HCT116 (cell line): ENCODE data around the gene IDH3G. TPM values are rescaled to one million over a fixed set of nuclear protein-coding genes. Genes with fewer than 3 reads are reported as not detected.

ENCODE experiments used
- ATAC-seq: fragments of 200-7000 bp; cut with Tn5 transposase; 2 replicates; pipeline ENCODE4 v1.9.1; 2020; ENCODE audit warnings: mild to moderate bottlenecking, moderate library complexity
- BruUV-seq: library from RNA; stranded (reverse); fragments of 400-500 nt; replicated peaks from 2 replicates; lab custom pipeline; 2021; lab: Mats Ljungman, UMichigan
- CTCF ChIA-PET: fragments of 300-600 bp; sonication (Branson Sonifier 250); formaldehyde crosslinking; loops from one replicate; lab custom pipeline; 2021; ENCODE audit warnings: antibody characterized with exemption; lab: Charles Lee
- POLR2A ChIA-PET: fragments of 300-600, 350-600 bp; sonication (Branson Sonifier 250); formaldehyde crosslinking; loops from one replicate; lab custom pipeline; 2021; ENCODE audit warnings: antibody characterized with exemption; lab: Charles Lee
- RAD21 ChIA-PET, 2 experiments: fragments of 300-600 bp; sonication (Branson Sonifier 250); formaldehyde crosslinking; loops; one replicate each; lab custom pipeline; 2023; ENCODE audit warnings: low total read pairs in 2 of 2; ENCODE audit not compliant: uncharacterized antibody in 2 of 2, unreplicated experiment in 2 of 2, low non-redundant PET in 1 of 2; lab: Charles Lee
- DNase-seq: peaks from one replicate; pipeline ENCODE4 v3.0.0-alpha.2; 2010; ENCODE audit warnings: low read depth, low spot score
- H2AFZ ChIP-seq: fragments of 200-600 bp; shearing (Covaris generic), sonication (generic); 2 replicates; pipeline ENCODE4 v1.6.1; 2017; ENCODE audit warnings: low read depth, mixed run types, mixed read lengths, antibody characterized with exemption, low read length; ENCODE audit not compliant: poor library complexity, severe bottlenecking
- H3K27ac ChIP-seq: 2 replicates; pipeline ENCODE4 v1.5.1; 2012; ENCODE audit warnings: low read depth, low read length
- H3K27me3 ChIP-seq: fragments of 200-600 bp; sonication (generic); 2 replicates; pipeline ENCODE4 v1.6.1; 2016; ENCODE audit warnings: mixed run types, low read length, mixed read lengths; ENCODE audit not compliant: insufficient read depth
- H3K36me3 ChIP-seq, 2 experiments: fragments of 200-500 bp in 1 of 2; fragments of 200-600 bp in 1 of 2; sonication (Bioruptor generic) in 1 of 2; sonication (generic) in 1 of 2; 2 replicates each; pipeline versions ENCODE4 v1.5.1 to v1.6.1; 2014 to 2016; ENCODE audit warnings: low read length in 2 of 2, inconsistent platforms in 1 of 2, mixed read lengths in 1 of 2, mixed run types in 1 of 2; ENCODE audit not compliant: insufficient read depth in 2 of 2, control insufficient read depth in 1 of 2
- H3K4me1 ChIP-seq, 2 experiments: fragments of 200-600 bp in 1 of 2; sonication (generic) in 1 of 2; 2 replicates each; pipeline versions ENCODE4 v1.5.1 to v1.6.1; 2012 to 2017; ENCODE audit warnings: low read length in 2 of 2, inconsistent platforms in 1 of 2, mild to moderate bottlenecking in 1 of 2, mixed read lengths in 1 of 2, mixed run types in 1 of 2, moderate library complexity in 1 of 2; ENCODE audit not compliant: insufficient read depth in 2 of 2, control insufficient read depth in 1 of 2
- H3K4me2 ChIP-seq: fragments of 200-600 bp; sonication (generic); 2 replicates; pipeline ENCODE4 v1.6.1; 2017; ENCODE audit warnings: mixed run types, low read length, mixed read lengths
- H3K4me3 ChIP-seq, 2 experiments: fragments of 200-600 bp in 1 of 2; sonication (generic) in 1 of 2; replicated peaks in 1 of 2; 2 replicates each; pipeline ENCODE4 v1.5.1; 2011 to 2016; ENCODE audit warnings: low read length in 2 of 2, control low read depth in 1 of 2, low read depth in 1 of 2, mild to moderate bottlenecking in 1 of 2, mixed read lengths in 1 of 2, mixed run types in 1 of 2
- H3K79me2 ChIP-seq: fragments of 200-600 bp; sonication (generic); 2 replicates; pipeline ENCODE4 v1.6.1; 2017; ENCODE audit warnings: mild to moderate bottlenecking, mixed run types, low read length, moderate library complexity, mixed read lengths; ENCODE audit not compliant: insufficient read depth
- H3K9ac ChIP-seq: fragments of 200-600 bp; sonication (generic); 2 replicates; pipeline ENCODE4 v1.6.1; 2016; ENCODE audit warnings: low read length, mixed read lengths
- H3K9me2 ChIP-seq: fragments of 200-600 bp; sonication (generic), shearing (Covaris generic); 2 replicates; pipeline ENCODE4 v1.6.1; 2017; ENCODE audit warnings: mixed run types, mild to moderate bottlenecking, moderate library complexity; ENCODE audit not compliant: insufficient read depth
- H3K9me3 ChIP-seq, 2 experiments: fragments of 200-500 bp in 1 of 2; fragments of 200-600 bp in 1 of 2; sonication (Bioruptor generic) in 1 of 2; sonication (generic) in 1 of 2; 2 replicates each; pipeline ENCODE4 v1.6.1; 2014 to 2017; ENCODE audit warnings: low read length in 2 of 2, mixed read lengths in 2 of 2, inconsistent platforms in 1 of 2, low read depth in 1 of 2, mild to moderate bottlenecking in 1 of 2, mixed run types in 1 of 2, moderate library complexity in 1 of 2; ENCODE audit not compliant: control insufficient read depth in 1 of 2, insufficient read depth in 1 of 2
- H4K20me1 ChIP-seq: fragments of 200-600 bp; sonication (generic), shearing (Covaris generic); 2 replicates; pipeline ENCODE4 v1.6.1; 2017; ENCODE audit warnings: mixed run types, mild to moderate bottlenecking, moderate library complexity; ENCODE audit not compliant: insufficient read depth
- CBX3 ChIP-seq: IDR thresholded peaks from 2 replicates; pipeline ENCODE4 v1.6.1; 2012; ENCODE audit warnings: low read depth
- CTCF ChIP-seq, 3 experiments: fragments of 200-600 bp in 1 of 3; sonication (generic) in 1 of 3; IDR thresholded peaks in 2 of 3; conservative IDR thresholded peaks in 1 of 3; 2 replicates each; pipeline ENCODE4 v1.5.1; 2012 to 2017; ENCODE audit warnings: low read depth in 2 of 3, low read length in 2 of 3, antibody characterized with exemption in 1 of 3, borderline replicate concordance in 1 of 3, control low read depth in 1 of 3, mild to moderate bottlenecking in 1 of 3, mixed read lengths in 1 of 3, mixed run types in 1 of 3, moderate library complexity in 1 of 3; ENCODE audit not compliant: insufficient read depth in 1 of 3
- ELF1 ChIP-seq: IDR thresholded peaks from 2 replicates; pipeline ENCODE4 v1.6.1; 2012; ENCODE audit warnings: low read depth, borderline replicate concordance
- EZH2 ChIP-seq: fragments of 200-600 bp; sonication (generic); IDR thresholded peaks from 2 replicates; pipeline ENCODE4 v1.6.1; 2017; ENCODE audit warnings: antibody characterized with exemption, mixed run types
- EZH2phosphoT487 ChIP-seq: fragments of 200-600 bp; IDR thresholded peaks from 2 replicates; pipeline ENCODE4 v1.6.1; 2018; ENCODE audit warnings: antibody characterized with exemption, borderline replicate concordance
- FOSL1 ChIP-seq: IDR thresholded peaks from 2 replicates; pipeline ENCODE4 v1.6.1; 2012; ENCODE audit warnings: low read depth
- JUND ChIP-seq: IDR thresholded peaks from 2 replicates; pipeline ENCODE4 v1.6.1; 2012
- MAX ChIP-seq: IDR thresholded peaks from 2 replicates; pipeline ENCODE4 v1.6.1; 2012
- POLR2A ChIP-seq: IDR thresholded peaks from 2 replicates; pipeline ENCODE4 v1.7.0; 2011; ENCODE audit warnings: borderline replicate concordance; ENCODE audit not compliant: insufficient read depth, insufficient read length; ENCODE audit errors: extremely low read depth
- POLR2AphosphoS5 ChIP-seq: IDR thresholded peaks from 2 replicates; pipeline ENCODE4 v1.6.1; 2011; ENCODE audit warnings: mild to moderate bottlenecking, low read depth, low read length, moderate library complexity
- RAD21 ChIP-seq: IDR thresholded peaks from 2 replicates; pipeline ENCODE4 v1.6.1; 2012; ENCODE audit warnings: low read depth, mild to moderate bottlenecking
- SP1 ChIP-seq: IDR thresholded peaks from 2 replicates; pipeline ENCODE4 v1.6.1; 2012; ENCODE audit warnings: low read depth
- SRF ChIP-seq: IDR thresholded peaks from 2 replicates; pipeline ENCODE4 v1.6.1; 2012; ENCODE audit warnings: low read depth
- TCF7L2 ChIP-seq: IDR thresholded peaks from 2 replicates; pipeline ENCODE4 v1.7.0; 2011; ENCODE audit warnings: borderline replicate concordance, inconsistent platforms; ENCODE audit not compliant: insufficient read depth, insufficient read length; ENCODE audit errors: extremely low read depth
- ZFX ChIP-seq: fragments of 450-650 bp; IDR thresholded peaks from 2 replicates; pipeline ENCODE4 v1.6.1; 2017
- ZNF274 ChIP-seq: fragments of 200-500 bp; sonication (Bioruptor generic); IDR thresholded peaks from 2 replicates; pipeline ENCODE4 v1.6.1; 2014; ENCODE audit warnings: mild to moderate bottlenecking, low read depth, low read length, inconsistent platforms
- intact Hi-C: fragments of 100-400 bp; cut with micrococcal nuclease; formaldehyde crosslinking; loops from 2 replicates; pipeline ENCODE4 v1.10.0; 2022
- total RNA-seq: library from RNA; stranded (reverse); gene quantifications from one replicate; pipeline ENCODE4 v1.2.1, GENCODE V29; 2021; ENCODE audit not compliant: unreplicated experiment

Gene IDH3G
- total RNA-seq, 1 experiment from 2014 or later: 49.7 TPM

- ChIA-PET RAD21 (interaction anchor here in 1 of 2 experiments (0.6 kb wide), 1 partner anchor 85 kb away, joined by 3 read pairs; no protein-coding TSS in a partner anchor), POLR2A (no interaction called here), CTCF (no interaction called here)
- Histone ChIP-seq H4K20me1 (no peaks in the 10 kb centered on the region), H3K79me2 (peaks cover 14% of the 10 kb centered on the region; the same call in 1 of the 2 replicates), H3K9me3 (no peaks in the 10 kb centered on the region), H3K9ac (no peak overlapping the region), H3K9me2 (no peaks in the 10 kb centered on the region), H3K27ac (no peak overlapping the region), H3K4me2 (no peak overlapping the region), H3K4me1 (peaks cover 0 to 7% of the 10 kb centered on the region in 2 experiments; a peak in 1 of 4 replicates), H3K36me3 (peaks cover 0 to 6% of the 10 kb centered on the region in 2 experiments; a peak in 1 of 4 replicates), H3K27me3 (no peaks in the 10 kb centered on the region), H3K4me3 (no peak overlapping the region), H2AFZ (no peak overlapping the region)
- DNase-seq: no peak
- intact Hi-C loops: no loop called here
- BruUV-seq: no TSS peak
- TF ChIP-seq POLR2AphosphoS5: no peak
- TF ChIP-seq EZH2phosphoT487: no peak
- no peak for TF ChIP-seq POLR2A
- TF ChIP-seq SP1: no peak
- no peak for TF ChIP-seq ELF1
- TF ChIP-seq CBX3: no peak
- peak; percentile 11; the same call in 1 of the 2 replicates for ATAC-seq
These were observed 6.1 kb upstream of the IDH3G start for GRCh38 chrX:153800177-153800722.

- Histone ChIP-seq H3K79me2 (peaks cover 21% of the 10 kb centered on the region; the same call in 1 of the 2 replicates), H3K36me3 (peaks cover 0 to 6% of the 10 kb centered on the region in 2 experiments; a peak in 1 of 4 replicates), H3K9me3 (no peaks in the 10 kb centered on the region), H3K4me1 (peaks cover 0 to 7% of the 10 kb centered on the region in 2 experiments; a peak in 1 of 4 replicates), H2AFZ (no peak overlapping the region), H3K27ac (no peak overlapping the region), H3K4me2 (no peak overlapping the region), H4K20me1 (no peaks in the 10 kb centered on the region), H3K9ac (no peak overlapping the region), H3K4me3 (no peak overlapping the region), H3K27me3 (no peaks in the 10 kb centered on the region), H3K9me2 (no peaks in the 10 kb centered on the region)
- ChIA-PET CTCF (no interaction called here), POLR2A (no interaction called here), RAD21 (no interaction called here)
- ATAC-seq (no peak), DNase-seq (no peak)
- BruUV-seq: no TSS peak
- intact Hi-C loops: no loop called here
- no peak for TF ChIP-seq TCF7L2
- no peak for TF ChIP-seq ZNF274
- TF ChIP-seq SRF: no peak
- TF ChIP-seq ZFX: no peak
- no peak for TF ChIP-seq FOSL1
- no peak for TF ChIP-seq JUND
- TF ChIP-seq RAD21: no peak
- no peak for TF ChIP-seq POLR2AphosphoS5
- no peak for TF ChIP-seq SP1
- TF ChIP-seq EZH2: no peak
- TF ChIP-seq CTCF (IDR thresholded peaks at IDR 0.05 in 2 of 3, conservative IDR thresholded peaks at IDR 0.05 in 1 of 3; ENCODE audit: borderline replicate concordance in 1 of 3, insufficient read depth in 1 of 3, low read depth in 2 of 3, low read length in 2 of 3): no peak
- no peak for TF ChIP-seq MAX
- no peak for TF ChIP-seq EZH2phosphoT487
- no peak for TF ChIP-seq POLR2A
These were observed 5.2 kb upstream of the IDH3G start for GRCh38 chrX:153799326-153799725.
